B cell (primary cell): ENCODE measurements around the gene SLC23A2. TPM values are rescaled to one million over a fixed set of nuclear protein-coding genes. Genes with fewer than 3 reads are reported as not detected.

Experiments used
- ATAC-seq: fragments of 200-7000 bp; cut with Tn5 transposase; one replicate; pipeline ENCODE4 v1.10.0; 2021; ENCODE audit warnings: low read depth, mild to moderate bottlenecking, moderate number of reproducible peaks, moderate library complexity
- CTCF ChIA-PET: fragments of 350-600 bp; sonication (Branson Sonifier 250); formaldehyde crosslinking; loops from one replicate; lab custom pipeline; 2021; ENCODE audit warnings: antibody characterized with exemption, inconsistent platforms; lab: Charles Lee
- POLR2A ChIA-PET: fragments of 350-600 bp; sonication (Branson Sonifier 250); formaldehyde crosslinking; loops from one replicate; lab custom pipeline; 2021; ENCODE audit warnings: antibody characterized with exemption; lab: Charles Lee
- DNase-seq: peaks from one replicate; pipeline ENCODE4 v3.0.0; 2013
- H2AFZ ChIP-seq: 2 replicates; pipeline ENCODE4 v1.6.1; 2012; ENCODE audit warnings: mild to moderate bottlenecking, low read depth, low read length; ENCODE audit not compliant: insufficient read depth, poor library complexity, severe bottlenecking
- H3K27ac ChIP-seq, 2 donors: 1 replicate in 1 of 2; 2 replicates in 1 of 2; pipeline ENCODE4 v1.5.1; 2012 to 2013; ENCODE audit warnings: low read length in 2 of 2, mild to moderate bottlenecking in 2 of 2, moderate library complexity in 1 of 2
- H3K27me3 ChIP-seq, 4 experiments: fragments of 200-600 bp in 1 of 4; sonication (generic) in 1 of 4; replicated peaks in 1 of 4; 1 replicate in 2 of 4; 2 replicates in 2 of 4; pipeline versions ENCODE4 v1.6.1 to v1.7.0; 2013 to 2016; ENCODE audit warnings: low read length in 3 of 4, mild to moderate bottlenecking in 2 of 4, mixed read lengths in 1 of 4, moderate library complexity in 1 of 4; ENCODE audit not compliant: insufficient read depth in 4 of 4, control insufficient read depth in 3 of 4; ENCODE audit errors: control extremely low read depth in 1 of 4
- H3K36me3 ChIP-seq, 2 experiments: replicated peaks in 1 of 2; 1 replicate in 1 of 2; 2 replicates in 1 of 2; pipeline versions ENCODE4 v1.6.1 to v1.7.1; 2013; ENCODE audit warnings: low read length in 1 of 2; ENCODE audit not compliant: insufficient read depth in 2 of 2, control insufficient read depth in 1 of 2; ENCODE audit errors: control extremely low read depth in 1 of 2, extremely low read depth in 1 of 2
- H3K4me1 ChIP-seq, 2 donors: fragments of 200-600 bp in 1 of 2; sonication (generic) in 1 of 2; 1 replicate in 1 of 2; 2 replicates in 1 of 2; pipeline versions ENCODE4 v1.5.1 to v1.6.1; 2013 to 2017; ENCODE audit warnings: low read length in 2 of 2; ENCODE audit not compliant: control insufficient read depth in 2 of 2, insufficient read depth in 2 of 2
- H3K4me2 ChIP-seq: replicated peaks from 2 replicates; pipeline ENCODE3; 2012; ENCODE audit warnings: mild to moderate bottlenecking, low read depth, low read length; ENCODE audit not compliant: poor library complexity, severe bottlenecking
- H3K4me3 ChIP-seq, 5 experiments: fragments of 200-600 bp in 1 of 5; sonication (generic) in 1 of 5; 1 replicate in 3 of 5; 2 replicates in 2 of 5; pipeline versions ENCODE4 v1.5.1 to v1.7.0; 2011 to 2016; ENCODE audit warnings: low read length in 4 of 5, mild to moderate bottlenecking in 4 of 5, low read depth in 2 of 5, control low read depth in 1 of 5, moderate library complexity in 1 of 5; ENCODE audit not compliant: insufficient read depth in 1 of 5; ENCODE audit errors: control extremely low read depth in 1 of 5, extremely low read depth in 1 of 5
- H3K79me2 ChIP-seq: fragments of 200-600 bp; sonication (generic); one replicate; pipeline ENCODE4 v1.6.0; 2016; ENCODE audit warnings: low read length; ENCODE audit not compliant: control insufficient read depth, insufficient read depth
- H3K9ac ChIP-seq: fragments of 200-600 bp; sonication (generic); 2 replicates; pipeline ENCODE4 v1.6.1; 2017; ENCODE audit warnings: mild to moderate bottlenecking, low read length, moderate library complexity
- H3K9me3 ChIP-seq, 3 donors: one replicate each; pipeline versions ENCODE4 v1.6.1 to v1.7.1; 2013; ENCODE audit warnings: low read length in 2 of 3; ENCODE audit not compliant: control insufficient read depth in 2 of 3, insufficient read depth in 1 of 3; ENCODE audit errors: control extremely low read depth in 1 of 3
- H4K20me1 ChIP-seq: 2 replicates; pipeline ENCODE4 v1.6.0; 2012; ENCODE audit warnings: mild to moderate bottlenecking, low read length; ENCODE audit not compliant: insufficient read depth, control insufficient read depth, poor library complexity, severe bottlenecking
- H3K27ac Mint-ChIP-seq: one replicate; pipeline ENCODE4 v1.8.0; 2021; ENCODE audit warnings: mixed read lengths
- H3K27me3 Mint-ChIP-seq: one replicate; pipeline ENCODE4 v1.8.0; 2021; ENCODE audit warnings: mixed read lengths
- H3K4me1 Mint-ChIP-seq: one replicate; pipeline ENCODE4 v1.8.0; 2021; ENCODE audit warnings: mixed read lengths
- H3K4me3 Mint-ChIP-seq: one replicate; pipeline ENCODE4 v1.8.0; 2021; ENCODE audit warnings: mixed read lengths
- H3K9me3 Mint-ChIP-seq: one replicate; pipeline ENCODE4 v1.8.0; 2022; ENCODE audit warnings: mixed read lengths; ENCODE audit not compliant: insufficient read depth
- EZH2 ChIP-seq: IDR thresholded peaks from 2 replicates; pipeline ENCODE4 v1.6.1; 2012; ENCODE audit warnings: borderline replicate concordance, low read depth, mild to moderate bottlenecking, moderate library complexity, low read length; ENCODE audit not compliant: insufficient read depth, poor library complexity, severe bottlenecking
- WGBS: methylation state at CpG from one replicate; pipeline ENCODE4 v1.1.5; 2013; ENCODE audit warnings: missing lambda C conversion rate; ENCODE audit not compliant: insufficient coverage; 5-methylcytosine and 5-hydroxymethylcytosine counted together
- intact Hi-C: fragments of 100-400 bp; cut with micrococcal nuclease; formaldehyde crosslinking; loops from one replicate; pipeline ENCODE4 v1.10.0; 2022
- polyA plus RNA-seq: library from polyadenylated mRNA; depleted of rRNA; stranded (reverse); fragments of >200 nt; gene quantifications from 2 replicates; pipeline ENCODE4 v1.2.3, GENCODE V29; 2012
- total RNA-seq, 2 donors: library from RNA; stranded (reverse); fragments of 120-200 nt in 1 of 2; gene quantifications; 1 replicate in 1 of 2; 2 replicates in 1 of 2; pipeline versions ENCODE4 v1.2.3 to v1.2.4, GENCODE V29; 2013 to 2022
- TF ChIP-seq, protein P1 (sequence below): fragments of 200-600 bp; IDR thresholded peaks from one replicate; pipeline ENCODE4 v1.8.0; 2022; ENCODE audit warnings: antibody characterized with exemption, mild to moderate bottlenecking

Gene SLC23A2
- total and polyA plus RNA-seq, 2 donors (not counting 1 experiment from before 2014, with no cell fraction given): 23.6 to 70.7 TPM

DNA sequence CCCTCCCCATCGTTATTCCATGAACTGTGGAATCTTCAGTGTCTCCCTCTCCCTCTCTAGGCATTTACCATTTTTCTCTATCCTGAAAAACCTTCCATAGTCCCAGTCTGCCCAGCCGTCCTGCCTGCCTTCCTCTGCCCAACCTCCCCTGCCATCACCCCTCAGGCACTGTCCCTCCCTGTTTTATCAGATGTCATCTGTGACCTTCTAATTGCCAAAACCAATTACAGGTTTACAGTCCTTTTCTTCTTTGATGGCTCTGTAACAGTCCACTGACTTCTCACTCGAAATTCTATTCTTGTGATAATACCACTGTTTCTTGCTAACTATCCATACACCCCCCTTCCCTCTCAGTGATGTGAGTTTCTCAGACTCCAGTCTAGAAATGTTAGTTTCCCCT, 2.3 kb upstream of the SLC23A2 start:
- peaks cover 26% of the 10 kb centered on the region for H3K4me1 Mint-ChIP-seq
- H3K27me3 Mint-ChIP-seq: no peaks in the 10 kb centered on the region
- DNase-seq (no peak), ATAC-seq (no peak)
- Histone ChIP-seq H3K4me1 (peaks cover 24 to 34% of the 10 kb centered on the region in 2 donors), H3K9me3 (no peaks in the 10 kb centered on the region), H3K36me3 (no peaks in the 10 kb centered on the region), H3K4me2 (no peak overlapping the region), H4K20me1 (peaks cover 5% of the 10 kb centered on the region), H2AFZ (no peak overlapping the region), H3K4me3 (no peak overlapping the region), H3K79me2 (peaks cover 23% of the 10 kb centered on the region), H3K27ac (no peak overlapping the region), H3K27me3 (no peaks in the 10 kb centered on the region), H3K9ac (no peak overlapping the region)
- no peak for TF ChIP-seq EZH2
- TF ChIP-seq, protein P1, sequence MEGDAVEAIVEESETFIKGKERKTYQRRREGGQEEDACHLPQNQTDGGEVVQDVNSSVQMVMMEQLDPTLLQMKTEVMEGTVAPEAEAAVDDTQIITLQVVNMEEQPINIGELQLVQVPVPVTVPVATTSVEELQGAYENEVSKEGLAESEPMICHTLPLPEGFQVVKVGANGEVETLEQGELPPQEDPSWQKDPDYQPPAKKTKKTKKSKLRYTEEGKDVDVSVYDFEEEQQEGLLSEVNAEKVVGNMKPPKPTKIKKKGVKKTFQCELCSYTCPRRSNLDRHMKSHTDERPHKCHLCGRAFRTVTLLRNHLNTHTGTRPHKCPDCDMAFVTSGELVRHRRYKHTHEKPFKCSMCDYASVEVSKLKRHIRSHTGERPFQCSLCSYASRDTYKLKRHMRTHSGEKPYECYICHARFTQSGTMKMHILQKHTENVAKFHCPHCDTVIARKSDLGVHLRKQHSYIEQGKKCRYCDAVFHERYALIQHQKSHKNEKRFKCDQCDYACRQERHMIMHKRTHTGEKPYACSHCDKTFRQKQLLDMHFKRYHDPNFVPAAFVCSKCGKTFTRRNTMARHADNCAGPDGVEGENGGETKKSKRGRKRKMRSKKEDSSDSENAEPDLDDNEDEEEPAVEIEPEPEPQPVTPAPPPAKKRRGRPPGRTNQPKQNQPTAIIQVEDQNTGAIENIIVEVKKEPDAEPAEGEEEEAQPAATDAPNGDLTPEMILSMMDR: no peak
- H3K27ac Mint-ChIP-seq: peak overlapping the region; percentile 42
- WGBS: 89% methylated on average over 2 of the region's 3 CpGs
- CTCF ChIA-PET: no interaction called here
- H3K9me3 Mint-ChIP-seq: no peaks in the 10 kb centered on the region
- peak overlapping the region; percentile 13 for H3K4me3 Mint-ChIP-seq
- POLR2A ChIA-PET: no interaction called here
- intact Hi-C loops: loop anchor here (5.0 kb wide), 2 partner anchors 44 to 99 kb away; no protein-coding TSS in a partner anchor

DNA sequence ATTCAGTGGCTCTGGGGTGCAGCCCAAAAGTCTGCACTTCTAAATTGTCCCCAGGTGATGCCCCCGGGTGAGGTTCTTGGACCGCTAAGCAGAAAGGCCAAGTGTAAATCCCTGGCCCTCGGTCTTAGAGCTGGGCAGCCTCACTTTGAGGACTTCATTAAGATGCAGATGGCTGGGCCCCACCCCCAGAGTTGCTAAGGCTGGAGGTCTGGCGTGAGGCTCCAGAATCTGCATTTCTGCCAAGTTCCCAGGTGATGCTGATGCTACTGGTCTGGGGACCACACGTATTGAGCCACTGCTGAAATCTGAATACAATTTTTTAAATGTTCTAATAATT, 735 bp upstream of the SLC23A2 start:
- H3K9me3 ChIP-seq: no peaks in the 10 kb centered on the region
- H3K36me3 ChIP-seq: no peaks in the 10 kb centered on the region
- peaks cover 28 to 39% of the 10 kb centered on the region in 2 donors for H3K4me1 ChIP-seq
- 42% methylated on average over 4 of the region's 5 CpGs for WGBS
- ATAC-seq: no peak
- DNase-seq: no peak
- Mint-ChIP-seq H3K9me3 (no peaks in the 10 kb centered on the region), H3K27ac (peak overlapping the region; percentile 97), H3K4me1 (peaks cover 33% of the 10 kb centered on the region), H3K27me3 (no peaks in the 10 kb centered on the region), H3K4me3 (peak overlapping the region; percentile 95)
- intact Hi-C loops: loop anchor here (5.0 kb wide), 2 partner anchors 45 to 100 kb away; no protein-coding TSS in a partner anchor
- peak overlapping the region; percentile 79 for H3K9ac ChIP-seq
- peak overlapping the region; percentile 2 to 81 (median 71) for H3K4me3 ChIP-seq
- ChIA-PET POLR2A (no interaction called here), CTCF (no interaction called here)
- peaks cover 5% of the 10 kb centered on the region for H4K20me1 ChIP-seq
- H3K79me2 ChIP-seq: peaks cover 39% of the 10 kb centered on the region
- peak overlapping the region; percentile 96 for H2AFZ ChIP-seq
- no peak overlapping the region for H3K27ac ChIP-seq
- no peaks in the 10 kb centered on the region for H3K27me3 ChIP-seq
- H3K4me2 ChIP-seq: peak overlapping the region; percentile 92
- TF ChIP-seq, protein P1: no peak
- TF ChIP-seq EZH2: no peak
